ENCODE measurements around the gene TCN2. TPM values are rescaled to one million over a fixed set of nuclear protein-coding genes. Genes with fewer than 3 reads are reported as not detected.

The TCN2 gene
- total and polyA plus RNA-seq, 2 experiments from 2014 or later = 4.8 to 5.3 TPM

DNA sequence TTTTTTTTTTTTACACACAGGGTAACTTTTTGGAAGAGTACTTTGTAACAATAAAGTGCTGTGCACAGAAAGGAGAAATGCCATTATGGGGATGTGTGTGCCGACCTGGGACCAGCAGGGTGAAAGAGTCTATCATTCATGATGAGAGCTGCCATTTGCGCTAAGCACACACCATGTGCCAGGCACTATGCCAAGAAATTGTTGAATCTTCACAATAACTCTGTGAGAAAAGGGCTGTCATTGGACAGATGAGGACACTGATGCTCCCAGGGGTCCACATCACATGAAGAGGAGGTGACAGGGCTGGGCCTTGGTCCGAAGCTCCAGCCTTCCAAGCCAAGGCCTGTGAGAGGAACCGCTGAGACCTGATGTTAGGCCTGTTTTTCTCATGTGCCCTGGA is 55.1 kb downstream of the TCN2 start:
- H3K4me2 ChIP-seq (ENCODE audit: unreplicated experiment) = no peak overlapping the region
- no peaks in the 10 kb centered on the region for H3K9me3 ChIP-seq (ENCODE audit: low read depth)
- H3K36me3 ChIP-seq (ENCODE audit: low read depth) = no peaks in the 10 kb centered on the region
- no peak for DNase-seq
- no peaks in the 10 kb centered on the region for H3K4me1 ChIP-seq (ENCODE audit: insufficient read depth)
- H3K4me3 ChIP-seq = no peak overlapping the region
- H3K27me3 ChIP-seq (replicated peaks; ENCODE audit: insufficient read depth) = no peaks in the 10 kb centered on the region
- peaks cover 5% of the 10 kb centered on the region; the same call in 1 of the 2 replicates for H3K79me2 ChIP-seq (ENCODE audit: insufficient read depth)
- WGBS, 2 experiments (ENCODE audit: low coverage in 1 of 2, low lambda C conversion rate in 2 of 2, missing lambda C conversion rate in 2 of 2) = 89 to 98% methylated on average over 4 of the region's 4 CpGs
- no peaks in the 10 kb centered on the region for H4K20me1 ChIP-seq (ENCODE audit: insufficient read depth)
- H3K27ac ChIP-seq = no peak overlapping the region
- in situ Hi-C loops (cut with MboI) = no loop called here
- no peak overlapping the region for H2AFZ ChIP-seq
- H3K9ac ChIP-seq = no peak overlapping the region
- TF ChIP-seq EZH2phosphoT487 (IDR thresholded peaks at IDR 0.05; ENCODE audit: insufficient read depth, low read depth) = no peak
- TF ChIP-seq EZH2 (IDR thresholded peaks at IDR 0.05; ENCODE audit: insufficient read depth, poor library complexity, severe bottlenecking) = no peak
- no peaks in the 10 kb centered on the region for H3K9me2 ChIP-seq (ENCODE audit: insufficient read depth)
- H3F3A ChIP-seq (ENCODE audit: insufficient read depth) = no peaks in the 10 kb centered on the region

DNA sequence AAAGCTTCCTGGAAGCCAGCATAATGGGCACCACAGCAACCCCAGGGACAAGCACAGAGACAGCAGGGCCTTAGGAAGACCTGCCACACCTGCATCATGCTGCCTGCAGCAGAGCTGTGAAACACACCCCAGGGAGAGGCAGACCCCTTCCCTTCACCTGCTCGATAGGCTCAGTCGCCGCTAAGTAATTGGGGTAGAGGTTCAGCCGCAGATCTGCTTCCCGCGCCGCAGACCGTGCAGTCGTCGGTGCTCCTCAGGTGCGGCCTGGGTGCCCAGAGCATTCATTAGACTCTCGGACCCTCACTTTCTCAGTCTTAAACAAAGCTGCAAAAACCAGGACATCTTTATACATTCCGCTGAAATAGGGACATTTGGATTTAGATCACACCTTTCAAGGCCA is 57.8 kb downstream of the TCN2 start:
- no peaks in the 10 kb centered on the region for H3K27me3 ChIP-seq (replicated peaks; ENCODE audit: insufficient read depth)
- H3K27ac ChIP-seq = no peak overlapping the region
- no peak overlapping the region for H2AFZ ChIP-seq
- no peak for DNase-seq
- H3K36me3 ChIP-seq (ENCODE audit: low read depth) = no peaks in the 10 kb centered on the region
- H3F3A ChIP-seq (ENCODE audit: insufficient read depth) = no peaks in the 10 kb centered on the region
- H3K79me2 ChIP-seq (ENCODE audit: insufficient read depth) = peaks cover 5% of the 10 kb centered on the region; the same call in 1 of the 2 replicates
- no peak overlapping the region for H3K4me3 ChIP-seq
- H4K20me1 ChIP-seq (ENCODE audit: insufficient read depth) = no peaks in the 10 kb centered on the region
- 98 to 99% methylated on average over 12 to 13 of the region's 13 CpGs for WGBS, 2 experiments (ENCODE audit: low coverage in 1 of 2, low lambda C conversion rate in 2 of 2, missing lambda C conversion rate in 2 of 2)
- TF ChIP-seq EZH2 (IDR thresholded peaks at IDR 0.05; ENCODE audit: insufficient read depth, poor library complexity, severe bottlenecking) = no peak
- TF ChIP-seq EZH2phosphoT487 (IDR thresholded peaks at IDR 0.05; ENCODE audit: insufficient read depth, low read depth) = no peak
- in situ Hi-C loops (cut with MboI) = no loop called here
- no peak overlapping the region for H3K9ac ChIP-seq
- no peak overlapping the region for H3K4me2 ChIP-seq (ENCODE audit: unreplicated experiment)
- no peaks in the 10 kb centered on the region for H3K9me2 ChIP-seq (ENCODE audit: insufficient read depth)
- no peaks in the 10 kb centered on the region for H3K4me1 ChIP-seq (ENCODE audit: insufficient read depth)
- no peaks in the 10 kb centered on the region for H3K9me3 ChIP-seq (ENCODE audit: low read depth)

DNA sequence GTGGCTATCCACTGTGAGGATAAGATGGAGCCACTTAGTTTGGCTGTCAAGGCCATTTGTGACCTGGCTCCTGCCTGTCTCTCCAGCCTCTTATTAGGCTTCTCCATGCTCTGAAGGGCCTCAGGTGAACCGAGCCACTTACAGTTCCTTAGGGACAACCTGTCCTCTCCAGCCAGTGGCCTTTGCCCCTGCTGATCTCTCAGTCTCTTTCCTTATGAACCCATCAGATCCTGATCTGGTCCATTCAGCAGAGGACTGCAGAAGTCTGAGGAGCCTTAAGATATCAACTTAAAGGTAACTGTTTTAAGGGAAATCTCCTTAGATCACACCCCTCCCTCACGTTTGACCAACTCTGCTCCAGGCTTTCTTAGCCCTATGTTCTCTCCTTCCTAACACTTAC is 58.3 kb downstream of the TCN2 start:
- no peaks in the 10 kb centered on the region for H3K4me1 ChIP-seq (ENCODE audit: insufficient read depth)
- no peaks in the 10 kb centered on the region for H3K27me3 ChIP-seq (replicated peaks; ENCODE audit: insufficient read depth)
- no peaks in the 10 kb centered on the region for H3F3A ChIP-seq (ENCODE audit: insufficient read depth)
- H2AFZ ChIP-seq = no peak overlapping the region
- TF ChIP-seq EZH2phosphoT487 (IDR thresholded peaks at IDR 0.05; ENCODE audit: insufficient read depth, low read depth) (no peak), EZH2 (IDR thresholded peaks at IDR 0.05; ENCODE audit: insufficient read depth, poor library complexity, severe bottlenecking) (no peak)
- no peak overlapping the region for H3K9ac ChIP-seq
- 79 to 92% methylated on average over 2 of the region's 2 CpGs for WGBS, 2 experiments (ENCODE audit: low coverage in 1 of 2, low lambda C conversion rate in 2 of 2, missing lambda C conversion rate in 2 of 2)
- peaks cover 5% of the 10 kb centered on the region; the same call in 1 of the 2 replicates for H3K79me2 ChIP-seq (ENCODE audit: insufficient read depth)
- no peaks in the 10 kb centered on the region for H3K9me3 ChIP-seq (ENCODE audit: low read depth)
- in situ Hi-C loops (cut with MboI) = no loop called here
- H3K4me3 ChIP-seq = no peak overlapping the region
- no peak for DNase-seq
- no peaks in the 10 kb centered on the region for H3K36me3 ChIP-seq (ENCODE audit: low read depth)
- H3K9me2 ChIP-seq (ENCODE audit: insufficient read depth) = no peaks in the 10 kb centered on the region
- H3K27ac ChIP-seq = no peak overlapping the region
- H3K4me2 ChIP-seq (ENCODE audit: unreplicated experiment) = no peak overlapping the region
- no peaks in the 10 kb centered on the region for H4K20me1 ChIP-seq (ENCODE audit: insufficient read depth)

DNA sequence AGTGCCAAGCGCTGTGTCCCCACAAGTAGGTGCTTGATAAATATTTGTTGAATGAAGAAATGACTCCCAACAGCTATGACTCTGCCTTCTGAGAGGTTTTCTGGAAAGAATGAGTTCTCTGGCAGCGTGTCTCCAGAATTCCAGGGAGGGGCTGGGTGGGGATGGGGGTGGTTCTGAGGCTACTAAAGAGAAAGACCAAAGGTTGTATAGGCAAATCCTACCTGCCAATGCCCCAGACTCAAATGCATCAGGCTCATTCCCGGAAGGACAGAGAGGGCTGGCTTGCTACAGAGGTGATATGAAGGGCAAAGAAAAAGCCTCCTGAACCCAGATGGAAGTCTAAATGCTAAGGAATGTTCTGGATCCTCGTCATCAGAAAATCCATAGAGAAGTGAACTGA is 58.8 kb downstream of the TCN2 start:
- Histone ChIP-seq H3K9me3 (ENCODE audit: low read depth) (no peaks in the 10 kb centered on the region), H3K4me1 (ENCODE audit: insufficient read depth) (no peaks in the 10 kb centered on the region), H3F3A (ENCODE audit: insufficient read depth) (no peaks in the 10 kb centered on the region), H3K9me2 (ENCODE audit: insufficient read depth) (no peaks in the 10 kb centered on the region), H3K9ac (no peak overlapping the region), H3K27me3 (replicated peaks; ENCODE audit: insufficient read depth) (no peaks in the 10 kb centered on the region), H3K36me3 (ENCODE audit: low read depth) (no peaks in the 10 kb centered on the region), H3K27ac (no peak overlapping the region), H4K20me1 (ENCODE audit: insufficient read depth) (no peaks in the 10 kb centered on the region), H3K4me2 (ENCODE audit: unreplicated experiment) (no peak overlapping the region), H2AFZ (no peak overlapping the region), H3K4me3 (no peak overlapping the region), H3K79me2 (ENCODE audit: insufficient read depth) (peaks cover 5% of the 10 kb centered on the region; the same call in 1 of the 2 replicates)
- no peak for DNase-seq
- WGBS, 2 experiments (ENCODE audit: low coverage in 1 of 2, low lambda C conversion rate in 2 of 2, missing lambda C conversion rate in 2 of 2) = 92 to 95% methylated on average over 4 of the region's 4 CpGs
- no peak for TF ChIP-seq EZH2phosphoT487 (IDR thresholded peaks at IDR 0.05; ENCODE audit: insufficient read depth, low read depth)
- no peak for TF ChIP-seq EZH2 (IDR thresholded peaks at IDR 0.05; ENCODE audit: insufficient read depth, poor library complexity, severe bottlenecking)
- in situ Hi-C loops (cut with MboI) = no loop called here

DNA sequence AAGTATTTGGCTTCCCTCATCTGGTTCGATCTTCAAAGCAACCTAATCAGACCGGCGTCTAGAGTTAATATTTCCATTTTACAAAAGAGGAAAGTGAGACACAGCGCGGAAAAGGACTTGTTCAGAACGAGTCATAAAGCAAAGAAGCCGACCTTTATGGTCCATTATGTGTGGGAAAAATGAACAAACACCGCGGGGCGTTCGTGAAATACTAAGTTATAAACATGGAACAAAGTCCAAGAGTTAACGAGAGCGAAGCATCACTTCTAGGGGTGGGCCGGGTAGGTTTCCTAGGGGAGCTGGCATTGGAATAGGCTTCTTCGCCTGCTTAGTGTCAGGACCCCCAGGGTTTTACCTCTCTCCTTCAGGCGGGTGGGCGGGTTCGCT is 60.1 kb downstream of the TCN2 start:
- TF ChIP-seq EZH2phosphoT487 (IDR thresholded peaks at IDR 0.05; ENCODE audit: insufficient read depth, low read depth) (no peak), EZH2 (IDR thresholded peaks at IDR 0.05; ENCODE audit: insufficient read depth, poor library complexity, severe bottlenecking) (no peak)
- peak overlapping the region; percentile 56 for H3K27ac ChIP-seq
- no peaks in the 10 kb centered on the region for H4K20me1 ChIP-seq (ENCODE audit: insufficient read depth)
- H3K4me1 ChIP-seq (ENCODE audit: insufficient read depth) = no peaks in the 10 kb centered on the region
- peak overlapping the region; percentile 90 for H3K4me2 ChIP-seq (ENCODE audit: unreplicated experiment)
- no peaks in the 10 kb centered on the region for H3K27me3 ChIP-seq (replicated peaks; ENCODE audit: insufficient read depth)
- 2% methylated on average over 18 of the region's 18 CpGs for WGBS, 2 experiments (ENCODE audit: low coverage in 1 of 2, low lambda C conversion rate in 2 of 2, missing lambda C conversion rate in 2 of 2)
- H3K9me3 ChIP-seq (ENCODE audit: low read depth) = no peaks in the 10 kb centered on the region
- in situ Hi-C loops (cut with MboI) = no loop called here
- peak overlapping the region; percentile 82 for H3K4me3 ChIP-seq
- DNase-seq = peak; percentile 51
- no peaks in the 10 kb centered on the region for H3K36me3 ChIP-seq (ENCODE audit: low read depth)
- no peaks in the 10 kb centered on the region for H3F3A ChIP-seq (ENCODE audit: insufficient read depth)
- peaks cover 5% of the 10 kb centered on the region; the same call in 1 of the 2 replicates for H3K79me2 ChIP-seq (ENCODE audit: insufficient read depth)
- H2AFZ ChIP-seq = peak overlapping the region; percentile 93
- peak overlapping the region; percentile 83 for H3K9ac ChIP-seq
- no peaks in the 10 kb centered on the region for H3K9me2 ChIP-seq (ENCODE audit: insufficient read depth)

Measured in GM23248 (cell line).